Measurements from ENCODE around the gene CTRB2.

DNA sequence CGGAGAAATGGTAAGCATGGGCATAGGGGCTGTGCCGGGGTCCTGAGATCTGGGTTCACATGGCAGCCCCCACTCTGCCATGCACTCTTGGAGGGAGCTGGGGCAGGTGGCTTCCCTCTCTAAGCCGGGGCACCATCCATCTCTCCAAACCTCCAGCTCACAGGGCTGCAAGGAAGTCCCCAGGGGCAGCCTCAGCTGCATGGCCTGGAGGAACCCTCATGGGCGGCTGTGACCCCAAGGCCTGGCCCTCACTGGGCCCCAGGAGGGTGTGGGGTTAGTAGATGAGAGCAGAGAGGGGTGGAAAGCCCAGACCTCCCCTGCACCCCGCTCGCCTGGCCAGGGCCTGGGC lies 2.6 kb downstream of the CTRB2 start:
- TF ChIP-seq POLR2AphosphoS5 (IDR thresholded peaks at IDR 0.05; ENCODE audit: low read depth, low read length) (no peak), TAF1 (IDR thresholded peaks at IDR 0.05; ENCODE audit: borderline replicate concordance, insufficient read depth, low read length) (no peak), SIN3A (IDR thresholded peaks at IDR 0.05; ENCODE audit: borderline replicate concordance, insufficient read depth, low read length) (no peak), REST (IDR thresholded peaks at IDR 0.05; ENCODE audit: insufficient read depth in 1 of 2, low read depth in 2 of 2, low read length in 2 of 2) (no peak)

All from PFSK-1 (cell line).